Fibroblast of the conjunctiva (primary cell): ENCODE data around the gene AGO3.

Experiments used
- DNase-seq: peaks from one replicate; pipeline ENCODE4 v3.0.0-alpha.2; 2010; ENCODE audit warnings: low read depth

The AGO3 gene

GRCh38 chr1:36083635-36084496 is 153.0 kb downstream of the AGO3 start, which contains the start of gene TEKT2:
TSS of gene TEKT2 (plus strand) at chr1:36084094. CDS start at chr1:36084922, 828 bp downstream.
- DNase-seq = no peak

GRCh38 chr1:36084497-36085115 is 153.7 kb downstream of the AGO3 start:
- DNase-seq = no peak

DNA sequence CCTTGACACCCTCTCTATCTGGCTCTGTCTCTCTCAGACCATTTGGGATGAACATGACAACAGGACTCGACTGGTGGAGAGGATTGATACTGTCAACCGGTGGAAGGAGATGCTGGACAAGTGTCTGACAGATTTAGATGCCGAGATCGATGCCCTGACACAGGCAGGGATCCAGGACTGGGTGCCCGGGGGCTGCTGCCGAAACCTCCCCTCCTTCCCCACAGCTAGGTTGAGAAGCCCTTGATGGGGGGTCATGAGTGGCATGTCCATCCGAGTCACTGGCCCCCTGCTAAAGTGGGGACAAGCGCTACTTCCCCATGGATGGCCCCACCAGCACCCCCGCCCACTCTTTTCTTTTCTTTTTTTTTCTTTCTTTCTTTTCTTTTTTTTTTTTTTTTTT is 154.2 kb downstream of the AGO3 start:
- no peak for DNase-seq

GRCh38 chr1:36085686-36086526 is 155.0 kb downstream of the AGO3 start:
- DNase-seq = no peak

DNA sequence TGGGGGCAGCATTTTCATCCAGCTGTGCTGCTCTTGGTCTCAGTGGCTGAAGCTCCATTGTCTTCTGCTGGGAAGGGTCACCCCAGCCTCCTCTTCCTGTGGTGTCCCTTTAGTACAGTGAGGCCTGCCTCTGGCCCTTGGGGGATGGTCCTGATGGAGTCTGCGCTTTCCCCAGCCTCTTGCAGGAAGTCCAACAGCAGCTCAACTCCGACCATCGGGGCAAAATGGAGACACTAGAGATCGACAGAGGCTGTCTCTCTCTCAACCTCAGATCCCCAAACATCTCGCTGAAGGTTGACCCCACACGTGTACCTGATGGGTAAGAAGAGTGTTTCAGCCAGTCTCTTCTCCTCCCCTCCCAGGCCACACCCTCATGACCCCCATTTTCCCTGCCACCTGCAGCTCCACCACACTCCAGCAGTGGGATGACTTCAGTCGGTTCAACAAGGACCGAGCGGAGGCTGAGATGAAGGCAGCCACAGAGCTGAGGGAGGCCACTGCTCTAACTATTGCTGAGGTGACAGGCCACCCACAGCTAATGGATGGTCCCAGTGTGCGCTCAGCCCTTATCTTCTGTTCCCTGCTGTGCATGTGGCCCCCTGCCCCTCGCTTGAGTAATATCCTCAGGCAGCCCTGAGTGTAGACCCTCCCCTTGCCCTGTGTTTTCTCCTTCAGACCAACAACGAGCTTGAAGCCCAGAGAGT is 155.8 kb downstream of the AGO3 start:
- no peak for DNase-seq

- DNase-seq = no peak
Measured at GRCh38 chr1:36087233-36088123, 156.6 kb downstream of the AGO3 start.

- DNase-seq = no peak
Measured at GRCh38 chr1:36088265-36088576, 157.3 kb downstream of the AGO3 start.

- peak; percentile 69 for DNase-seq
Measured at GRCh38 chr1:36088577-36089392, 157.9 kb downstream of the AGO3 start, which contains the start of gene ADPRS. TSS of gene ADPRS (plus strand) at chr1:36088892. CDS start at chr1:36088905, 13 bp downstream.

- DNase-seq = no peak
Measured at GRCh38 chr1:36089393-36090121, 158.7 kb downstream of the AGO3 start.

- no peak for DNase-seq
Measured at GRCh38 chr1:36091141-36091540, 160.2 kb downstream of the AGO3 start.

DNA sequence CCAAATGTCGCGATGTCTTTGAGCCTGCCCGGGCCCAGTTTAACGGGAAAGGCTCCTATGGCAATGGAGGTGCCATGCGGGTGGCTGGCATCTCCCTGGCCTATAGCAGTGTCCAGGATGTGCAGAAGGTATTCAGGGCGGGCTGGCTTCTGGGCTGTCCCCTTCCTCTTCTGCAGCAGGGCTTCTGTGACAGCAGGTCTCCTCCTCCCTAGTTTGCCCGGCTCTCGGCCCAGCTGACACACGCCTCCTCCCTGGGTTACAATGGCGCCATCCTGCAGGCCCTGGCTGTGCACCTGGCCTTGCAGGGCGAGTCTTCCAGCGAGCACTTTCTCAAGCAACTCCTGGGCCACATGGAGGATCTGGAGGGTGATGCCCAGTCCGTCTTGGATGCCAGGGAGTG is 160.8 kb downstream of the AGO3 start:
- no peak for DNase-seq

- no peak for DNase-seq
Measured at GRCh38 chr1:36092166-36092797, 161.4 kb downstream of the AGO3 start.

DNA sequence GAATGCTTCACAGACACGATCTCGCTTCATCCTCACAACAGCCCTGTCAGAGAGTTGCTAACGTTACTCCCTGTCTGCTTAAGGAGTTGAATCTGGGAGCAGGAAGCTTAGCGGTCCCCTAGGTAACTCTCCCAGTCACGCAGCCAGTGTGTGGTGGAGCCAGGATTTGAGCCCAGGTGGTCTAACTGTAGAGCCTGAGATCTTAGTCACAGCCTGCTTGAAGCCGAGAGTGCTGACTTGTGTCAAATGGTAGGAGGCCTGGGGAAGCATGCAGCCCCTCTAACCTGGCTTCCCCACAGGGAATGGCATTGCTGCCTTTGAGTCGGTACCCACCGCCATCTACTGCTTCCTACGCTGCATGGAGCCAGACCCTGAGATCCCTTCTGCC is 161.9 kb downstream of the AGO3 start:
- no peak for DNase-seq

DNA sequence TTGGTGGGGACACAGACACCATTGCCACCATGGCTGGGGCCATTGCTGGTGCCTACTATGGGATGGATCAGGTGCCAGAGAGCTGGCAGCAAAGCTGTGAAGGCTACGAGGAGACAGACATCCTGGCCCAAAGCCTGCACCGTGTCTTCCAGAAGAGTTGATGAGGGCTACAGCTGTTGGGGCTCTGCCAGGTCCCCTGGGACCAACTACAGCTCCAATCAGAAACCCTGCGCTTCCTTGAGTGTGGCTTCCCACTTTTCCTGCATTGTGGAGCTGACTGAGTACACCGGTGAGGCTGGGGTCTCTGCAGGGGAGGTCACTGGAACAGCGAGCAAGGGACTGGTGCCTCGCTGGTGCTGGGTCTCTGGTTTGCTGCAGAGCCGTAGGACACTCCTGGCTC is 162.3 kb downstream of the AGO3 start:
- DNase-seq = no peak

DNA sequence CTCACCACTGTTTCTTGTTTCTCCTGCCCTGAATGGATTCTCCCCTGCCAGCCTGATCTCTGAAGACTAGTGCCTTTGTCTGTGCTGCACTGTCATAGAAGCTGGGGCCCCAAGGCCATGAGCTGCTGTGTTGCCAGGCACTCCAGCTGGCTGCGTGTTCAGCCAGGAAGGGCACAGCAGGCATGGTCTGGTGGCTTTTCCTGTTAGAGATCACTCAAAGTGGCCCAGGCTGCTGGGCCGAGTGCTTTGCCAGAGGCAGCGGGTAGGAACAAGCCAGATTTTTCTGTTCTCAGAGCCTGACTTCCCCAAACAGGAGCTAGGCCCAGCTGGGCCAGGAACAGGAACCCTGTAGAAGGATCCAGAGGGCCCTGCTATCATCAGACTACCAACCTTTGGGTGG is 163.0 kb downstream of the AGO3 start:
- no peak for DNase-seq

- peak; percentile 43 for DNase-seq
Measured at GRCh38 chr1:36094621-36095061, 163.7 kb downstream of the AGO3 start.

- no peak for DNase-seq
Measured at GRCh38 chr1:36095760-36096405, 165.0 kb downstream of the AGO3 start.
